Tongue (tissue), 2 donors: Measurements from ENCODE around the gene TNS3. TPM values are rescaled to one million over a fixed set of nuclear protein-coding genes. Genes with fewer than 3 reads are reported as not detected.
"Not testable (repeated sequence)": the region's sequence is repeated elsewhere in the genome, so short reads cannot be mapped to it uniquely, and the experiment has no call there.

ENCODE experiments used
- DNase-seq: peaks from one replicate; pipeline ENCODE4 v3.0.0-alpha.2; 2015
- total RNA-seq: library from RNA; depleted of rRNA; stranded (reverse); fragments of >200 nt; gene quantifications from one replicate; pipeline ENCODE4 v1.2.3, GENCODE V29; 2014

The TNS3 gene
- 39.7 TPM for total RNA-seq

DNA sequence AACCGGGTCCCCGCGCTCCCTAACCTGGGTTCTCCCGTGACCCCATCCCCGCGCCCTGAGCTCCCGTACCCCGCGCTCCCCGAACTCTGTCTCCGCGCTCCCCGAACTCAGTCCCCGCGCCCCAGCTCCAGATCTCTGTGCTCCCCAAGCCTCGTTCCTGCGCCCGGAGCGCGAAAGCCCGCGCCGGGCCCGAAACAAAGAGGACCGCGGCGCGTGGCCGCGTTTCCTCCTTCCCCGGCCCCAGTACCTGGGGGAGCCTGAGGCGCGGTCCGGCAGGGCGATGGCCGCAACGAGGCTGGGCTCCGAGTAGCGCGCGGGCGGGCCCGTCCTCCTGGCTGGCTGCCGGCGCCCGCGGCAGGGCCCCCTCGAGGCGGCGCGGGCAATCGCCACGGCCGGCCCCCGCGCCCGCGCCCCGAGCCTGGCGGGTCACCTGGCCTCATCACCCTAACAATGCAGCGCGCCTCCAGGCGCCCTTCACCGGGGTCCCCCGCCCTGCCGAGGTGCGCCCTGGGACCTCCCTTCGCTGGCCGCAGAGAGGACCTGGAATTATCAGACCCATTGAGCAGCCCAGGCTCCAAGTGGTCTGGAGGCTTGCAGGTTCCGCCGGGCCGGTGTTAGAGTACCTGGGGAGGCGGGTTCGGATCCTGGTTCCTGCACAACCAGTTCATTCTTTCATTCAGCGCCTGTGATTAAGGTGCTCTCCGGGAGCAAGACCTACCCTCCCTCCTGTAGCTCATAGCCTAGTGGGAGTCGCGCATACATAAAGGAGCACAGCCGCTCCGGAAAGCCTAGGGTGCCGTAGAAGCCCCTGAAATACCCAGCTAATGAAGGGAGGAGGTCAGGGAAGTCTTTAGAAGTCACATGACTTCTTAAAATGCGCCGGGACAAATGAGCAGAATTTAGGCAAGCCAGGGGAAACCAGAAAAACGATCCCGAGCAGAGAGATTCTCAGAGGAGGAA lies at the start of gene TNS3:
TSS of gene TNS3 (minus strand) at position 308 of the 960 bp plus-strand sequence. CDS start 142,475 bp downstream, outside the sequence.
- DNase-seq, result peak; percentile 67

DNA sequence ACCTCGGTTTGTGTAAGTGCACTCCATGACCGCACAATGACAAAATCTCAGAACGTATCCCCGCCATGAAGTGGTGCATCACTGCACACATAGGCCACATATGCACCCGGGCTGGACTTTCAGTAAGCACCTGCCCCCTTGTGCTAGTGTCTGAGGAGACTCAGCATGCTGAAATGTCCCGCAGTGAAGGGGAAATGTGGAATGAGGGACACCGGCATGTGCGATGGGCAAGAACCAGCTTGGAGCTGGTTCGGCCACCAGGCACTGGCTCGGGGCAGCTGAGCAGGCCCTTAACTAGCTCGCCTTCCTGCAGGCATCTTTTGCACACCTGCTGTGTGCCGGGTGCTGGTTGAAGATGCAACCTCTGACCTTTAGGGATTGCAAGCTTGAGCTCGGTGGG lies 49.8 kb upstream of the TNS3 start:
- no peak for DNase-seq

DNA sequence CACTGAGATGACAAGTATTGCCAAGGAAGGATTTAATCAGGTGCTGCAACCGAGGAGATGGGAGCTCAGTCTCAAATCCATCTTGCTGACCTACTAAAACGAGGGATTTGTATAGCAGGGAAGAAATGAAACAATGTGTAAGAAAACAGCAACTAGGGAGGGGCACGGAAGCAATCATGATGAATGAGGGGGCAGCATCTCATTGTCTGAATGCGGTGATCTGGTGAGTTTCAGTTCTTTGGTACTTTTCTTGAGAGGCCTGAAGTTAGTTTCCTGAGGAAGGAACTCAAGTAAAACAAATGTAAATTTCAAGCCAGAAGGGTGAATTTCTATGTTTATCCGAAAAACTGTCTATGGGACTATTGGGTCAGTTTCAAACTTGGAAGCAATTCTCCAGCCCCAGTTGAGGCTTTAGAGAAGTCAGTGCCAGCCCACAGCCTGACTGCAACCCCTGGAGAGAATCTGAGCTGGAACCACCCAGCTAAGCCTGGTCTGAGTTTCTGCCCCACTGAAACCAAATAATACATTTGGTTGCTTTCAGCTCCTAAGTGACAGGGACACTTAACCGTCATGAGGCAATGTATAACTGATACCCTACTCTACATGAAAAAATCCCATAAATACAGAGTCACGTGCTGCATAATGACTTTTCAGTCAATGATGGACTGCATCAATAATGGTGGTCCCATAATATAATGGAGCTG lies 45.8 kb upstream of the TNS3 start:
- DNase-seq, result no peak

DNA sequence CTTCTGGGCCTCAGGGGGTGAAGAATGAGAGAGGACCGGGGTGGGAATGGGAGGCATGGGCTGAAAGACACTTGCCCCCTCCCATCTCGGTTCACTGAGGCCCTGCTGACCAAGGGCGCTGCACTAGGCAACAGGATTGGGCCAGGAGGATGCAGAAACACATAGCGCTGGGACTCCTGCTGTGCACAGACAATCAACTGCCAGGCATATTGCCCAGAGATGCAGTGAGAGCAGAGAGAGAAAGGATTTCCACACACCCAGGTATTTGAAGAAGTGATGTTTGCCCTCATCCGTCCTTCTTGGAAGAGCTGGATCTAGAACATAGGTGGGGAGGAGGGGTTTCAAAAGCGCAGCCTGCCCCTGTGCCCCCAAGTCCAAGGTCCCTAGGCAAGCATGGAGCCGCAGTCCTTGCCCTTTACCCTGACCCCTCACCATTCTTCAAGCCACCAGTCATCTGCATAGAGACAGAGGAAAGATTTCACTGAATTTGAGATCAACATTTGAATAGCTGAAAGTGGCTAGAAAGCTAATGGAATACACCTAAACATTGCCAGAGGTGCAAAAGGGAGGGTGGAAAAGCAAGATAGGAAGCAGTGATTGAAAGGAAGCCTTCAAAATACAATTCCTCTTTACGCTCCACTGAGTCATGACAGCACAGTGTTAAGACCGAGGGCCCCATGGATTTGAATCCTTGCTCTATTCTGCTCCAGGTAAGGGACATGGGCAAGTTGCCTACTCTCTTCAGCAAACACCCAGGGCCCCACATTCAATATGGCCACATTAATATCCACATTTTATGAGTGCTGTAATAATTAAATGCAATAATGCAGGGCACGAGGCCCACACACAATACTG lies 44.2 kb upstream of the TNS3 start:
- no peak for DNase-seq

DNA sequence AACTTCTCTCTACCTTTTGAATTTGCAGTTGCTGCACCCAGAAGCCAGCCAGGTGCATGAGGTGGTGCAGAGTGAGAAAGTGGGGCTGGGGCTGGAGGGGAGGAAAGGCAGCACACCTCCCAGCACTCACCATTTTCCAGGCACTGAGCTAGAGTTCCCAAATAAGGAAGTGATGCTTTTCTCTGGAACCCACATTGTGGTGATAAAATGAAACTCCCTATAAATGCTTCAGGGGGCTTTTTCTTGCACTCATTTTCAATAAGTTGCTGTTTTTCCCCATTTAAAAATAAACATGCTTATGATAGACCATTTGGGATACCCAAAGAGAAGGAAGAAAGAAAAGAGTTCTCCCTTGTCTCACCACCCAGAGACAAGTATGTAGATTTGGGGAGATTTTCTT lies 42.8 kb upstream of the TNS3 start:
- DNase-seq, result no peak

DNA sequence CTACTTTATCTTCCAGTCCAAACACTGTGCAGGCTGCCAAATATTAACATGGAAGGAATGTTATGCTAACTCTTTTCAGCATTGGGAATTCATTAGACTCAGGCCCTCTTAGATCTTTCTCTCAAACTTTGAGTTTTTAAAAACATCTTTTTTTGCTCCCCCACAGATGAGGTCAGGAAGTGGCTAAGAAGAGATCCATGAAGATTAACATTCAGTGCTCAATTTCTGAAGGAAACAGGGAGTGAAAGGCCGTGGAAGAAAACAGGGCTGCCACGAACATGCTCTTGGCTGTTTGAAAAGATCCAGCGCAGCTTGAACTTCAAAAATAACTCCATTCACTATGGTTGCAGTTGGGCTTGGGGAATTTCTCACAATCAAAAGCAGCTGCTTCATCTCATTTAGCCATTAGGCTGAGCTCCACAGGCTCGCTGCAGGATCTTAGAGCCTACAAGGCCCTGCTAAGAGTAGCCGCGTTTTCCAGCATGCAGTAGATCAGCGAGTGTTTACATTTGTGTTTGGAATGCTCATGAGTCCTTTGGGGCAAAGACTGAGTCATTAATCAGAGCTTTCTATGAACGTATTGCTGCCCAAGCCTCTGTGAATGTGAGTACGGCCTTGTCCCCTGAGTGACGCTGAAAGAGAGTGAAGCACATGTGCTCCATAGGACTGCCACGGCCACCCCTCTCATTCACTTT lies 41.2 kb upstream of the TNS3 start:
- peak; percentile 97 for DNase-seq

DNA sequence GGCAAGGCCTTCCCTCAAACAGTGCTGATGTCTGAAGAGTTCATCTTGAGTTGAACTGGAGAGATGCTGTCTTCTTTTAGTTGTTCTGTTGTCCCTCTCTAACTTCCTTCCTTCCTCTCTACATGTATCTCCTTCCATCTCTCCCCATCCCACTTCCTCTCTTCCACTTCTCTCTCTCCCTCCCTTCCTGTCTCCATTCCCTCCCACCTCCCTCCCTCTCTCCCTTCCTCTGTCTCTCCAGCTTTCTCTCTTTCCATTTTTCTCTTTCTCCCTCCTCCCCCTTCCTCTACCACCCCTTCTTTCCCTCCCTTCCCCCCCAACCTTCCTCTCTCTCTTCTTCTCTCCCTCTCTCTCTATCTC lies 40.7 kb upstream of the TNS3 start:
- no peak for DNase-seq

DNA sequence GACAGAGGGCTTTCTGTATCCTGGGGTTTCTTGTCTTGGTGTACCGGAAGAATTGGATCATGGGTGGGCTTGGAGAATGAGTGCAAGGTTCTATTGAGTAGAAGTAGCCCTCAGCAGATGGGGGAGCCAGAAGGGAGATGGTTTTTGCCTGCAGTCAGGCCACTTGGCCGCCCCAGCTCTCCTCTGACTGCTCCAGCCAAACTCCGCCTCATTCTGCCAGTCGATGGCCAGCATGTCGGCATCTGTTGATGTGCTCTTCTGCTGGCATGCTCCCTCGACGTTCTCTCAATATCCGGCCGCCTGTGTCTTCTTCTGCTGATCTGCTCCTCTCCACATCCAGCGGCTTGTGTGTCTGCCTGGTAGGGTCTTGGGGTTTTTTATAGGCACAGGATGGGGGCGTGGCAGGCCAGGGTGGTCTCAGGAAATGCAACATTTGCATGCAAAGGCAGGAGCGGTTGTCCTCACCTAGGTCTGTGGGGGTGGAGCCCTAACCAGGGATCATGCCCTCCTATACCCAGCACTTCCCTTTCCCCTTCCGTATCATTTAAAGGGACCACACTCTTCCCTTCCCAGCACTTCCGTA lies 40.2 kb upstream of the TNS3 start:
- DNase-seq, result peak; percentile 59

DNA sequence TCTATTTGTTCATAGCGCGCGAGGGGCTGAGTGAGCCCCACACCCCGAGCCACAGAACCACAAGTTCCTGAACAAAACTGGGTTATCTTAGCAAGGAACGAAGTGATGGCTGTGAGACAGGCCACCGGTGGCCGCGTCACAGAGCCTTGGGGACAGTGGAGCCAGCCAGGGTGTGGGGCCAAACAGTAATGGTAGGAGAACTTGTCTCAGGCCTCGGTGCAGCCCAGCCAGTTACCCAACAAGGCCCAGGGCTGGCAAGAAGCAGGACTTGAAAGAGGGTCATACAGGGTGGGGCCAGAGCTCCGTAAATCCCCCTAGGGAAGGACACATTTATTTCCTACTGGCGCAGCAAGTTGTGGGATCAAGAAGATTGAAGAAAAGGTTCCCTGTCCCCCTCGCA lies 39.4 kb upstream of the TNS3 start:
- no peak for DNase-seq

DNA sequence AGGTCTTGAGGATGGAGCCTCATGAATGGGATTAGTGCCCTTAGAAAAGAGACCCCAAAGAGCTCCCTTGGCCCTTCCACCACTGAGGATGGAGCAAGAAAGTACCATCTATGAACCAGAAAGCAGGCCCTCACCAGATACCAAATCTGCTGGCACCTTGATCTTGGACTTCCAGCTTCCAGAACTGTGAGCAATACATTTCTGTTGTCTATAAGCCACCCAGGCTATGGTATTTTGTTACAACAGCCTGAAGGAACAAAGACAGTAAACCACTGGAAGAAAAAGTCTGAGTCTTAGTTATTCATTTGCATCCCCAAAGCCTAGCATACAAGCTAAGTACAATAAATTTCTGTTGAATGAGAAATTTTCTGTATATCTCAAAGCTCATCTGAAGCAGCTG lies 37.9 kb upstream of the TNS3 start:
- DNase-seq, result no peak

DNA sequence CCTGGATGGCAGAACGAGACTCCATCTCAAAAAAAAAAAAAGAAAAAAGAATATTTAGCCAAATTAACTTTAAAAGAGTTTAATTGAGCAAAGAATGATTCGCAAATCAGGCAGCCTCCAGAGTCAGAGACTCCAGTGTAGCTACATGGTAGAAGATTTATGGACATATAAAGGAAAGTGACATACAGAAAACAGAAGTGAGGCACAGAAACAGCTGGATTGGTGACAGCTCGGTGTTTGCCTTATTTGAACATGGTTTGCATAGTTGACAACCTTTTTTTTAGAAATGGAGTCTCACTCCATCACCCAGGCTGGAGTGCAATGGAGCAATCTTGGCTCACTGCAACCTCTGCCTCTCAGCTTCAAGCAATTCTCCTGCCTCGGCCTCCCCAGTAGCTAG lies 35.2 kb upstream of the TNS3 start:
- no peak for DNase-seq

DNA sequence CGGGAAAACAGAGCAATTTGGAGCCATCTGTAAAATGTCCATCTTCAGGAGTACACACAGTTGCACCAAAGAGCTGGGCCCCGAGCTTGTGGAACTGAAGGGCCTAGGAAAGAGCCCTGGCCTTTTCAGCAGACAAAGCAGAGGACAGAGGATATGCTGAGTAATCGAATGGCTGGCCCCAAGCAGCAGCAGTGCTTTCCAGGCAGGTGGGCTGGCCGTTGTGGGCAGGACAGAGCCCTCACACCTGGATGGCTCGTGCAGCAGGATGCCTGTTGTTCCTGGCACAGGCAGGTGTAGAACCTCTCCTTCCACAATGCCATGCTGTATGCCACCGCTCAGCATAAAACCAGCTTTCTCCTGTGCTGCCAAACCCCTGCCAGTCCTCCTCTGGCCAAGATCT lies 32.5 kb upstream of the TNS3 start:
- no peak for DNase-seq

DNA sequence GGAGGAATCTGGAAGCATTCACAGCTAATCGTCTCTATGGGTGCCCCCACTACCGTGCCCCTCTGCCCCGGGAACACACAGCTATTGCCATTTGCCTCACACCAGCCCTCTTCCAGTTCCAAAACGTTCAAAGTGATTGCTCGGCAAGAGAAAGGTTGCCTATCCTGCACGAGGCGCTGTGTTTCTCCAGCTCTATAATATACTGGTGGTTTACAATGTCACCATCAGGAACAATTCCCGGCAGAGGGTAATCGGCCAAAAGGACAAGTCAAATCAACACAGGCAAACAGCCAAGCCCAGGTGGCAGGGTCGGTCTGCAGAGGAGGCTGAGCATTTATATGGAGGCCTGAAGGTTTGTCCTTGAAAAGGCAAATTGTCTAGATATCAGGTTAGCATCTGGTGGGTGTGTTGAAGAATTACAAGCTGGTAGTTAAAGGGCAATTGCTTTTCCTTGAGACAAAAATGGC lies 29.2 kb upstream of the TNS3 start:
- DNase-seq, result no peak

DNA sequence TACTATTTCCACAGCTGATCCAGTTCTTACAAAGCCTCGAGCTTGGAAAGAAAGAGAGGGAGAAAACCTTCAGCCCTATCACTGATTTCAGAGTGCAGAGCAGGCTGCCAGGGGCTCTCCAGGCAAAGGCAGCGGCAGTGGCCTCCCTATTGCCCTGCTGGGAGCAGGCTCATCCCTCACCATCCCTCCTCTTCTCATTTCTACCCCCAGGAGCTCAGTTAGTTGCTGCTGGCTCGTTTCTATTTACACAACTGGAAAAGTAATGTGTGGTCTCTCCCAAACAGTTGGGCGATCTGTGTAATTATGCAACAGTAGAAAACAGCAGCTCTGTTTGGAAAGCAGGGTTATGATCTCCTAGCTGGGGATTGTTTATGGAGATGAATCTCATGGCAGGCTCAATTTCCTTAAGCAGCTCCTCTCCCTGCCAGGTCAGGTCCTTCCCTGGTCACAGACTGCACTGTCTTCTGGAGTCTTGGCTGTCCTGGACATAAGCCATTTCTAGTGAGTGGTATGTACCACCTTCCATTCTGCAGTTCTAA lies 28.7 kb upstream of the TNS3 start:
- peak; percentile 54 for DNase-seq

DNA sequence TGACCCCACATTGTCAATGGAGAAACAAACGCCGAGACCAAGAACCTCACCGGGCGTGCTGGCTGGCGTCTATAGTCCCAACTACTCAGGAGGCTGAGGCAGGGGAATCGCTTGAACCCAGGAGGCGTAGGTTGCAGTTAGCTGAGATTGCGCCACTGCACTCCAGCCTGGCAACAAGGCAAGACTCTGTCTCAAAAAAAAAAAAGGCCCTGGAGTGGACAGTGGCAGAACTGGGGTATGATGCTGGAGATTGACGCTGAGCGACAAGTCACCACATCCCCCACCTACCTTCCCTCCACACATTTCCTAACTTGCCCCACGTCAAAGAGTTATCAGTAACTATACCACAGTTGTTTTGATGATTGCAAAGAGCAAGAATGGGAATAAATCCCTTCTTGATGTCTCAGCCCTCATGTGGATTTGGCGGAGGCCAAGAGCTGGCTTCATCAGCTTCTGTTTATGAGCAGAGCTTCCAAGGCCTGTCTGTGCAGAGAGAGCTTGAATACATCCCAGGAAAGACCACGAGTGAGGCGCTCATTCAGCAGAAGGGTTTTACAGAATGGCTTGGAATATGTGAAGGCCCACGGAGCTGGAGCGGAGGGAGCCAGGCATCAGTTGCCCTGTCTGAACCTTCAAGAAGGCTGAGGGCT lies 28.0 kb upstream of the TNS3 start:
- DNase-seq, result peak; percentile 47

DNA sequence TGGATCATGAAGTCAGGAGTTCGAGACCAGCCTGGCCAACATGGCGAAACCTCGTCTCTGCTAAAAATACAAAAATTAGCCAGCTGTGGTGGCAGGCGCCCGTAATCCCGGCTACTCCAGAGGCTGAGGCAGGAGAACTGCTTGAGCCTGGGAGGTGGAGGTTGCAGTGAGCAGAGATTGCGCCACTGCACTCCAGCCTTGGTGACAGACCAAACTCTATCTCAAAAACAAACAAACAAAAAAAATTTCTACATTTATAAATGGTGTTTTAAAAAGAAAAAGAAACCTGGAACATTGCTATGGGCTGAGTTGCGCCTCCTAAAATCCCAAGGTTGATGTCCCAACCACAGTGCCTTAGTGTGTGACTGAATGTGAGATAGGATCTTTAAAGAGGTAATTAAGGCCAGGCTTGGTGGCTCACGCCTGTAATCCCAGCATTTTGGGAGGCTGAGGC lies 24.7 kb upstream of the TNS3 start:
- DNase-seq, result not testable (repeated sequence)

DNA sequence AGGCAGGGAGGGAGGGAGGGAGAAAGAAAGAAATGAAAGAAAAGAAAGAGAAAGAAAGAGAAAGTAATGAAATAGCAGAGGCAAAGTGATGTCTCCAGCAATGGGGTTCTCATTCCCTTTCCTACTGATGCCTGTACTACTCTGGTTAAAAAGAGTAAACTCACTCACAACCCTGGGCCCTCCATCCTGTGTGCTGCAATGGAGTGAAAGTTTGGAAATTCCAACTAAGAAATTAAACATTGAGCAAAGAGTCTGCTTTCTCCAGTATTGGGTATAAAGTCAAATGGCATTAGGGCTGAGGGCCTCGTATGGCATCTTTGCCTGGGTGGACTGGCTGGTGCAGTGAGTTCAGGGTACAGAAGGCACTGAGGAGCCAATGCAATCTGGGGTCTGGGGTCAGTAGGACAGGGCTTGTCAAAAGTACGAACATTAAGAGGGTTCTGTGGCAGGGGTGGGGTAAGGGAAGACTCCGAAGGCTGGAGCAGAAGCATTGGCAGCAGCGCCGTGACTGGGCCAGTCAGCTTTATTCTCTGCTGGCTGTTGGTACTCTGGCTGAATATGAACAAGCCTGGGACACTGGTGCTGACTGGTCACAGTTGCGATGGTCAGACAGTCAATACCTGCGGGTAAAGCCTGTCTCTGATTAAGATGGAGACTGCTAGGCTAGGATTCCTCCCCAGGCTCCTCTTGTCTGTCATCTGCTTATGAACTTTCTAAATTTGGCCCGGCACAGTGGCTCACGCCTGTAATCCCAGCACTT lies 24.1 kb upstream of the TNS3 start:
- no peak for DNase-seq

DNA sequence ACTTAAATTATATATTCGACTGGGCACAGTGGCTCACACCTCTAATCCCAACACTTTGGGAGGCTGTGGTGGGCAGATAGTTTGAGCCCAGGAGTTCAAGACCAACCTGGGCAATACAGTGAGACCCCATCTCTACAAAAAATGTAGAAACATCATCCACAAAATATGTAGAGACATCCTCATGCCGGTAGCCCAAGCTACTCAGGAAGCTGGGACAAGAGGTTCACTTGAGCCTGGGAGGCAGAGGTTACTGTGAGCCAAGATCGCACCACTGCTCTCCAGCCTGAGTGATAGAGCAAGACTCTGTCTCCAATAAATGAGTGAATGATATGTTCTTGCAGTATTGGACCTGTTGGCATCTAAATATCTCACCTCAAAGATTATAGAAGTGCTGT lies 22.6 kb upstream of the TNS3 start:
- no peak for DNase-seq

DNA sequence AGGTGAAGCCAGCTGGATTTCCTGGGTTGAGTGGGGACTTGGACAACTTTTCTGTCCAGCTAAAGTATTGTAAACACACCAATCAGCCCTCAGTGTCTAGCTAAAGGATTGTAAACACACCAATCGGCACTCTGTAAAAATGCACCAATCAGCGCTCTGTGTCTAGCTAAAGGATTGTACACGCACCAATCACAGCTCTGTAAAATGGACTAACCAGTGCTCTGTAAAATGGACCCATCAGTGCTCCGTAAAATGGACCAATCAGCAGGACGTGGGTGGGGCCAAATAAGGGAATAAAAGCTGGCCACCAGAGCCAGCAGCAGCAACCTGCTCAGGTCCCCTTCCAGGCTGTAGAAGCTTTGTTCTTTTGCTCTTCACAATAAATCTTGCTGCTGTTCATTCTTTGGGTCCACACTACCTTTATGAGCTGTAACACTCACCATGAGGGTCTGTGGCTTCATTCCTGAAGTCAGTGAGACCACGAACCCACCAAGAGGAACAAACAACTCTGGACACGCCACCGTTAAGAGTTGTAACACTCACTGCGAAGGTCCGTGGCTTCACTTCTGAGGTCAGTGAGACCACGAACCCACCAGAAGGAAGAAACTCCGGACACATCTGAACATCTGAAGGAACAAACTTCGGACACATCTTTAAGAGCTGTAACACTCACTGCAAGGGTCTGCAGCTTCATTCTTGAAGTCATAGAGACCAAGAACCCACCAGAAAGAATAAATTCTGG lies 21.8 kb upstream of the TNS3 start:
- DNase-seq, result not testable (repeated sequence)
